Measurements from ENCODE around the gene MRGPRE. TPM values are rescaled to one million over a fixed set of nuclear protein-coding genes. Genes with fewer than 3 reads are reported as not detected.

MRGPRE gene
- total RNA-seq, 1 donor from 2014 or later: 0.36 TPM

DNA sequence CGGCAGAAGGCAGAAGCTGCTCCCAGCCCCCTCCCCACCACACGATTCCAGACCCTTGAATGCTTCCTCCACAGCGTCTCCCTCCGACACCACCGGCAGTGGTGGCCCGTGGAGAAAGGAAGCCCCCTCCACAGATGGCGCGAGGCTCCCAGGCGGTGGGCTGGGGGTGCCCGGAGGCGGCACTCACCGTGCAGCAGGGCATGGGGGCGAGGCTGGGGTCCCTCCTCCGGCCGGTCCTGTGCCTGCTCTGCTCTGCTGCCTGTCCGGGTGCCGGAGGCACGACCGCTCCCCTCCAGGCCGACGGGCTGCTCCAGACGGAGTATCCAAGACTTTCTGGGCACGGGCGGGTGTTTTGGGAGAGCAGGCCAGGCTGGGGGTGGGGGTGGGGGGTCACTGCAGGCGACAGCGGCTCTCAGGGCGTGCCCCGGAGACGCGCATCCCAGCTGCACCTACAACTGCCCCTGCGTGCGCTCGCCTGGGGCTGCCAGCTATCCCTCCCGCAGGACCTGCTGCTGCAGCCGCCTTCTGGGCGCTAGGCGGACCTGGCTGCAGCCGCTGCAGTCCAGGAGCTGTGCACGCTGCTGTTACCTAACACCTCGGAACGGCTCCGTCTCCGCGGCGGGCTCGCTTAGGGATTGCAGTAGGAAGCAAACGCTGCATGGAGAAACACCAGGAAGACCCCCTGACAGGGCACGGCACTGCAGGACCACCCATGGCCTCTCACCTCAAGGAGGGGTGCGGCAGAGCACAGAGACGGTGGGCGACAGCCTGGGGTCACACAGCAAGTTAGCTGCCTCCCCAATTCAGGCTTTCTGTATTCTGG is 28.8 kb downstream of the MRGPRE start:
- Histone ChIP-seq H3K9me3 (replicated peaks) (no peaks in the 10 kb centered on the region), H3K4me1 (peaks cover 28% of the 10 kb centered on the region), H3K27me3 (ENCODE audit: low read depth) (peaks cover 68% of the 10 kb centered on the region), H3K4me3 (peak overlapping the region; percentile 29), H3K36me3 (no peaks in the 10 kb centered on the region), H3K27ac (replicated peaks) (no peak overlapping the region)
- DNase-seq: peak; percentile 13
- intact Hi-C loops (cut with micrococcal nuclease): no loop called here
- TF ChIP-seq, protein P1, sequence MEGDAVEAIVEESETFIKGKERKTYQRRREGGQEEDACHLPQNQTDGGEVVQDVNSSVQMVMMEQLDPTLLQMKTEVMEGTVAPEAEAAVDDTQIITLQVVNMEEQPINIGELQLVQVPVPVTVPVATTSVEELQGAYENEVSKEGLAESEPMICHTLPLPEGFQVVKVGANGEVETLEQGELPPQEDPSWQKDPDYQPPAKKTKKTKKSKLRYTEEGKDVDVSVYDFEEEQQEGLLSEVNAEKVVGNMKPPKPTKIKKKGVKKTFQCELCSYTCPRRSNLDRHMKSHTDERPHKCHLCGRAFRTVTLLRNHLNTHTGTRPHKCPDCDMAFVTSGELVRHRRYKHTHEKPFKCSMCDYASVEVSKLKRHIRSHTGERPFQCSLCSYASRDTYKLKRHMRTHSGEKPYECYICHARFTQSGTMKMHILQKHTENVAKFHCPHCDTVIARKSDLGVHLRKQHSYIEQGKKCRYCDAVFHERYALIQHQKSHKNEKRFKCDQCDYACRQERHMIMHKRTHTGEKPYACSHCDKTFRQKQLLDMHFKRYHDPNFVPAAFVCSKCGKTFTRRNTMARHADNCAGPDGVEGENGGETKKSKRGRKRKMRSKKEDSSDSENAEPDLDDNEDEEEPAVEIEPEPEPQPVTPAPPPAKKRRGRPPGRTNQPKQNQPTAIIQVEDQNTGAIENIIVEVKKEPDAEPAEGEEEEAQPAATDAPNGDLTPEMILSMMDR (IDR thresholded peaks at IDR 0.05; ENCODE audit: borderline replicate concordance): peak; percentile 14

DNA sequence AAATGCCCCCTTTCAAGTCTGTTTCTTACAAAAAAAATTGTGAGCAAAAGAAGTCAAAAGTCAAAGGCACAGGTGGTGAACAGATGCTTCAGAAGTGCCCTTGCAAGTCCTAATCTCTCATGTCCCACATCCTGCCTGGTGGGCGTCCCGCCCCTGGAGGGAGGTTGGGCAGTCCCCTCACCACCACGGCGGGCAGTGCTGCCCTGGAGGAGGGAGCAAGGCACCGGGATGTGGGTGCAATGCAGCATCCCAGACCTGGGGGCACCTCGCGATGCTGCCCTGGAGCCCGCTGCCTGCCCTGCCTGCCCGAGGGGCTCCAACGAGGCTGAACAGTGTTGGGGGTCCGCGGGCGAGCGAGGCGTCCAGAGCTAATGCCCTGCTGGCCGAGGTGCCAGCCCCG is 29.5 kb downstream of the MRGPRE start:
- H3K36me3 ChIP-seq: no peaks in the 10 kb centered on the region
- no peak overlapping the region for H3K27ac ChIP-seq (replicated peaks)
- peak overlapping the region; percentile 29 for H3K4me3 ChIP-seq
- peak; percentile 11 for DNase-seq
- TF ChIP-seq, protein P1 (IDR thresholded peaks at IDR 0.05; ENCODE audit: borderline replicate concordance): no peak
- H3K4me1 ChIP-seq: peaks cover 28% of the 10 kb centered on the region
- intact Hi-C loops (cut with micrococcal nuclease): no loop called here
- H3K27me3 ChIP-seq (ENCODE audit: low read depth): peaks cover 75% of the 10 kb centered on the region
- H3K9me3 ChIP-seq (replicated peaks): no peaks in the 10 kb centered on the region

DNA sequence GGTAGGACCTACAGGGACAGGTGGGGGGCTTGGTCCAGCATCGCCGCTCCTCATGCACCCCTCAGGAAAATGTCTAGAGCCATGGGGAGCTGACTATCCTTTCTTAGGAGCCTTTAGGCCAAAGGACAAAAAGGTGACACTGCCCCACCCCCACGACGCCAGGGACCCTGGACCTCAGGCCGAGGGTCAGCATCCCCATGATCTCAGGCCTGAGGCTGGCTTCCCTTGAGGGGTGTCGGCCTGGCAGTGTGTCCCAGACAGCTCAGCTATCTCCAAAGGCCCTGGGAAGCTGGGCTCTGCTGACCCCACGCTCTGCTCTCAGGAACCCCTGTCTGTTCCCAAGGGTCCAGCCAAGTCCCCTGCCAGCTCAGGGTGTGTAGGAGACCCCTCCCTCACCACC is 29.9 kb downstream of the MRGPRE start:
- H3K27me3 ChIP-seq (ENCODE audit: low read depth): peaks cover 80% of the 10 kb centered on the region
- peak; percentile 7 for DNase-seq
- peaks cover 28% of the 10 kb centered on the region for H3K4me1 ChIP-seq
- no peak overlapping the region for H3K4me3 ChIP-seq
- intact Hi-C loops (cut with micrococcal nuclease): no loop called here
- no peaks in the 10 kb centered on the region for H3K36me3 ChIP-seq
- H3K9me3 ChIP-seq (replicated peaks): no peaks in the 10 kb centered on the region
- no peak overlapping the region for H3K27ac ChIP-seq (replicated peaks)
- TF ChIP-seq, protein P1 (IDR thresholded peaks at IDR 0.05; ENCODE audit: borderline replicate concordance): no peak

DNA sequence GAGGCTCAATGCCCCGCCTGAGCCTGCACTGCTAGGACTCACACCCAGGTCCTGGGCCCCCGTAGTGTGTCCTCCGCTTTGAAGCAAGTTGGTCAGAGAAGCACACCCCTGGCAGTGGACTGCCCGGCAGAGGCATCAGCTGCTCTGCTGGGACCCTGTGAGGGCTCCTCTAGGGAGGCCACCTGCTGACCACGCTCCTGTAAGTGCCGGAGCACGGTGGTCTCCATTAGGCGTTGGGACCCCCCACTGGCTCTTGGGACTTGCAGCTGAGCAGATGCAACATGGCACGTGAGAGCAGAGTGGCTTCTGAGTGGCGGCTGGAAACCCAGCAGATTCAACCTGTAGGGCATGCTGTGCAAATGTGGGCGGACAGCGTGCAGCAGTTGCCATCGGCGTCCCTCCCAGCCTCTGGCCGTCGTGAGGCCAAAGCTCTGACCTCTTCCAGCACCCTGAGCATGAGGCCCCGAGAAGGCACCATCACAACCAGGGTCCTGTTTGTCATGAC is 30.5 kb downstream of the MRGPRE start:
- TF ChIP-seq, protein P1 (IDR thresholded peaks at IDR 0.05; ENCODE audit: borderline replicate concordance): no peak
- H3K4me1 ChIP-seq: peaks cover 28% of the 10 kb centered on the region
- H3K4me3 ChIP-seq: no peak overlapping the region
- no peak overlapping the region for H3K27ac ChIP-seq (replicated peaks)
- H3K36me3 ChIP-seq: no peaks in the 10 kb centered on the region
- no peak for DNase-seq
- intact Hi-C loops (cut with micrococcal nuclease): no loop called here
- peaks cover 83% of the 10 kb centered on the region for H3K27me3 ChIP-seq (ENCODE audit: low read depth)
- no peaks in the 10 kb centered on the region for H3K9me3 ChIP-seq (replicated peaks)

DNA sequence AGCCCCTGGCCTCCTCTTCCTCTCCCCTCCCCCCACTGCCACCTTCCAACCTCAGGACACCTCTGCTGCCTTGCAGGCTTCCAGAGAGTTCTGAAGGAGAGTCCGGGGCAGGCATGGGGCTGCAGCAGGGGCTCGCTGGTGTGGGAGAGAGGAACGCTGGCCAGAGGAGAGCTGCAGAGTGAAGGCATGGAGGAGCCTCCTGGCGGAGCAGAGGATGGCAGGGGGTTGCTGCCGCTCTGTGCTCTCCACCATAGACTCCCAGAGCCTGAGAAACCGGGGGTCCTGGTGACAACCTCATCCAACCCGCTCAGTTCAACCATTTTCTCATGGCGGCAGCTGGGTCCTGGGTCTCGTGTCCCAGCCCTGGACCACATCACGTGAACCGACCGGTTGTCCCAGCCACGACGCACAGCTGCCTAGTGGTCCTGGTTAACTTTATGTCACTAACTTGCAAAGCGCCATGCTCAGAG is 31.1 kb downstream of the MRGPRE start:
- Histone ChIP-seq H3K27me3 (ENCODE audit: low read depth) (peaks cover 85% of the 10 kb centered on the region), H3K4me1 (peaks cover 32% of the 10 kb centered on the region), H3K4me3 (no peak overlapping the region), H3K27ac (replicated peaks) (no peak overlapping the region), H3K9me3 (replicated peaks) (no peaks in the 10 kb centered on the region), H3K36me3 (no peaks in the 10 kb centered on the region)
- DNase-seq: no peak
- intact Hi-C loops (cut with micrococcal nuclease): no loop called here
- TF ChIP-seq, protein P1 (IDR thresholded peaks at IDR 0.05; ENCODE audit: borderline replicate concordance): no peak
